ENCODE data around the gene PEMT. TPM values are rescaled to one million over a fixed set of nuclear protein-coding genes. Genes with fewer than 3 reads are reported as not detected.

Gene PEMT
- total and polyA plus RNA-seq, 2 of the 4 experiments (the other 2 are of a cell fraction), result 23.3 to 49.5 TPM

DNA sequence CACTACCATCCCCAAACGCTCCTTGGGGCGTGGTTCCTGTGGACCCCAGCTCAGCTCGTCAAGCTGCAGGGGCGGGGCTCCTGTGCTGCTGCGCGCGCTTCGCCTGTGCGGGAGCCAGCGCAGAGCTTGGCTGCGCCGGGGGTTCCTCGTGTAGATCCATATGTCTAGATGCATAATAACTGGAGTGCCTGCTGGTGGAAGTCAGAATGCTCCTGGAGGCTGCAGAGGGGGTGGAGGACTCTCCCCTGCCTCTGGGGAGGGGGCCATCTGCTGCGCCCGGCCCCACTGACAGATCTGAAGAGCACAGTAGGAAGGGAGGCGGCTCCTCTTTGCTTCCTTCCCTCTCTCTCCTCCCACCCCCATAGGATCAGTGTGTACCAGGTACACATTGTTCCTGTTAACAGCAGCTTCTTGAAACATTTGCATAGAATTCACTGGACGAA lies 99.9 kb downstream of the PEMT start:
- no peak overlapping the region for H3K4me2 ChIP-seq (ENCODE audit: low read depth, low read length)
- no peak overlapping the region for H3K27ac ChIP-seq (ENCODE audit: insufficient read depth, low read length)
- no peak overlapping the region for H2AK9ac ChIP-seq (replicated peaks; ENCODE audit: low read depth, low read length, poor library complexity)
- no peak overlapping the region for H2AFZ ChIP-seq (replicated peaks; ENCODE audit: low read length, poor library complexity)
- no peak overlapping the region for H4K91ac ChIP-seq (ENCODE audit: insufficient read depth, low read depth, low read length)
- no peak overlapping the region for H2BK120ac ChIP-seq (ENCODE audit: low read depth, low read length)
- no peak overlapping the region for H4K5ac ChIP-seq (ENCODE audit: low read depth, low read length)
- no peak overlapping the region for H2BK20ac ChIP-seq (ENCODE audit: low read depth, low read length)
- H3K36me3 ChIP-seq (ENCODE audit: control insufficient read depth, insufficient read depth, low read length), result peaks cover 30% of the 10 kb centered on the region
- CTCF ChIA-PET, result no interaction called here
- H3K27me3 ChIP-seq (ENCODE audit: control insufficient read depth, insufficient read depth, low read length), result no peaks in the 10 kb centered on the region
- no CpG with 5 or more reads among the region's 17 CpGs for WGBS, 2 experiments (ENCODE audit: extremely low coverage in 2 of 2, insufficient read length in 1 of 2)
- POLR2A ChIA-PET (ENCODE audit: unreplicated experiment), result no interaction called here
- no peak overlapping the region for H3K56ac ChIP-seq (ENCODE audit: extremely low read depth, insufficient read depth, low read length)
- no peak overlapping the region for H3K9ac ChIP-seq (ENCODE audit: low read depth, low read length)
- no peak overlapping the region for H4K8ac ChIP-seq (ENCODE audit: low read depth in 2 of 2, low read length in 2 of 2)
- 0 out of 2 replicates have a peak, but pooled peaks cover 2% of the 10 kb centered on the region for H3K9me1 ChIP-seq (ENCODE audit: insufficient read depth, low read length)
- H3K4me3 ChIP-seq (ENCODE audit: insufficient read depth, low read depth, low read length), result no peak overlapping the region
- H3K23ac ChIP-seq (ENCODE audit: low read depth, low read length), result no peak overlapping the region
- H4K20me1 ChIP-seq (ENCODE audit: insufficient read depth, low read length), result peaks cover 15% of the 10 kb centered on the region
- ATAC-seq (ENCODE audit: low read depth), result no peak
- in situ Hi-C loops (cut with MboI; ENCODE audit: low sequenced_read_pairs), result no loop called here
- H2BK5ac ChIP-seq (ENCODE audit: low read depth, low read length, poor library complexity, severe bottlenecking), result no peak overlapping the region
- no peak overlapping the region for H3K14ac ChIP-seq (replicated peaks; ENCODE audit: low read depth, low read length)
- peaks cover 7% of the 10 kb centered on the region; the same call in 1 of the 2 replicates for H3K4me1 ChIP-seq (ENCODE audit: control insufficient read depth, insufficient read depth, low read length)
- H2AK5ac ChIP-seq (ENCODE audit: low read depth, low read length), result no peak overlapping the region
- intact Hi-C loops (cut with micrococcal nuclease), result no loop called here
- no peak overlapping the region for H3K18ac ChIP-seq (ENCODE audit: low read depth, low read length)
- BruUV-seq (replicated peaks), result no TSS peak
- H3K9me3 ChIP-seq (ENCODE audit: control insufficient read depth, insufficient read depth, low read length), result no peaks in the 10 kb centered on the region
- TF ChIP-seq FOS (IDR thresholded peaks at IDR 0.05; ENCODE audit: low read depth, low read length), result no peak
- no peak for TF ChIP-seq CEBPB (IDR thresholded peaks at IDR 0.05; ENCODE audit: low read depth, low read length)
- TF ChIP-seq, protein P1, sequence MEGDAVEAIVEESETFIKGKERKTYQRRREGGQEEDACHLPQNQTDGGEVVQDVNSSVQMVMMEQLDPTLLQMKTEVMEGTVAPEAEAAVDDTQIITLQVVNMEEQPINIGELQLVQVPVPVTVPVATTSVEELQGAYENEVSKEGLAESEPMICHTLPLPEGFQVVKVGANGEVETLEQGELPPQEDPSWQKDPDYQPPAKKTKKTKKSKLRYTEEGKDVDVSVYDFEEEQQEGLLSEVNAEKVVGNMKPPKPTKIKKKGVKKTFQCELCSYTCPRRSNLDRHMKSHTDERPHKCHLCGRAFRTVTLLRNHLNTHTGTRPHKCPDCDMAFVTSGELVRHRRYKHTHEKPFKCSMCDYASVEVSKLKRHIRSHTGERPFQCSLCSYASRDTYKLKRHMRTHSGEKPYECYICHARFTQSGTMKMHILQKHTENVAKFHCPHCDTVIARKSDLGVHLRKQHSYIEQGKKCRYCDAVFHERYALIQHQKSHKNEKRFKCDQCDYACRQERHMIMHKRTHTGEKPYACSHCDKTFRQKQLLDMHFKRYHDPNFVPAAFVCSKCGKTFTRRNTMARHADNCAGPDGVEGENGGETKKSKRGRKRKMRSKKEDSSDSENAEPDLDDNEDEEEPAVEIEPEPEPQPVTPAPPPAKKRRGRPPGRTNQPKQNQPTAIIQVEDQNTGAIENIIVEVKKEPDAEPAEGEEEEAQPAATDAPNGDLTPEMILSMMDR (conservative IDR thresholded peaks at IDR 0.05; ENCODE audit: low read depth, low read length), result no peak
- no peak for TF ChIP-seq RCOR1 (IDR thresholded peaks at IDR 0.05; ENCODE audit: insufficient replicate concordance, low read length)
- no peak for TF ChIP-seq POLR2A (IDR thresholded peaks at IDR 0.05; ENCODE audit: low read depth, low read length)
- H2BK15ac ChIP-seq (ENCODE audit: low read depth, low read length), result no peak overlapping the region
- peaks cover 13 to 31% of the 10 kb centered on the region in 2 experiments; a peak in 3 of 4 replicates for H3K79me1 ChIP-seq (ENCODE audit: low read depth in 1 of 2, low read length in 2 of 2)
- dilution Hi-C loops (cut with HindIII; ENCODE audit: low sequenced_read_pairs, unreplicated experiment), result no loop called here
- no peak for DNase-seq
- no peak overlapping the region for H3K4ac ChIP-seq (ENCODE audit: low read depth, low read length)

All from IMR-90 (cell line).